ENCODE measurements around the gene ABCA3.

ABCA3 gene

GRCh38 chr16:2341456-2342447, 1.2 kb upstream of the ABCA3 start:
- DNase-seq, result no peak
- Histone ChIP-seq H3K36me3 (peaks cover 7% of the 10 kb centered on the region), H3K9me3 (no peaks in the 10 kb centered on the region)

DNA sequence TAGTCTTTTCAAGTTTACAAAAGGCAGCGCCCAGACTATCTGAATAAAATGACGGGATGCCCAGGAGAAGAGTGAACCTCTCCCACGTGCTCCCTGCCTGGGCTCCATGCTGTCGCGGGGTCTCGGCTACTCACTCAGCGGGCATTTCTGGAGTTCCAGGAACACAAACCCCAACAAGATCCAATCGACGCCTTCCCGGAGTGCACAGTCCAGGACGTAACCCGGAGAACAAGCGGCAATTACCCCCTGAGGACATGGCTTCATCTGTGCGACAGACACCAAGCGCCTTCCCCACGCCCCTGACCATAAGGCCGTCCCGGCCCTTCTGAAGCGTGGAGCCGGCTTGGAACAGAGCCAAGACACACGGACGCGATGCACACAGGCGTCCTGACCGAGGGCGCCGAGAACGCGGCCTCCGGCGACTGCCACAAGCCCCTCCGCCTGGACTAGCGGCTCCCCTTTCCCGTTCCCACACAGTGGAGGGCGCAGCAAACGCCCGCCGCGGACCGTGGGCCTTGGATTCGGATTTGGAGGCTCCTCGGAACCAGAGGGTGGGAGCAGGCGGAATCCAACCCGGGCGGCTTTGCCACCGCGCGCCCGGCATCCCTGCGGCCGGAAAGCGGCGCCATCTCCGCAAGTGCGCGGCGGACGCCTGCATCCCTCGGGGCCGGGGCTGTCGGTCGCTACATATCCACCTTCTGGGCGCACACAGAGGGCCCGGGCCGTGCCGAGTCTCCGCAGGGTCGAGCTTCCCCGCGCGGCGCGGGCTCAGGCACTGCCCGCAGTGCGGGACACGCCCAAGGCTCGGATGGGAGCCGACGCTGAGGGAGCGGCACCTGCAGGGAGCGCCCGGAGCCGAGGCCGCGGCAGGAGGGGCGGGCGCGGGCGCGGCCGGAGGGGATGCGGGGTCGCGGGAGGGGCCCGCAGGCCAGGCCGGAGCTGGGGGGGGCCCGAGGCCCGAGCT, 725 bp downstream of the ABCA3 start:
- no peaks in the 10 kb centered on the region for H3K9me3 ChIP-seq
- peaks cover 7% of the 10 kb centered on the region for H3K36me3 ChIP-seq
- no peaks in the 10 kb centered on the region for H3K4me1 ChIP-seq
- DNase-seq, result peak; percentile 91
- no peaks in the 10 kb centered on the region for H3K27me3 ChIP-seq
- H3K4me3 ChIP-seq (ENCODE audit: low read depth, low read length), result peak overlapping the region; percentile 82
- no peak; the same call in 1 of the 2 replicates for TF ChIP-seq CTCF (IDR thresholded peaks at IDR 0.05; ENCODE audit: low read depth, low read length)

More at GRCh38 chr16:2341456-2342447, 1.2 kb upstream of the ABCA3 start:
- no peak for TF ChIP-seq CTCF (IDR thresholded peaks at IDR 0.05; ENCODE audit: low read depth, low read length)
- Histone ChIP-seq H3K4me1 (no peaks in the 10 kb centered on the region), H3K4me3 (ENCODE audit: low read depth, low read length) (no peak overlapping the region), H3K27me3 (no peaks in the 10 kb centered on the region)

DNA sequence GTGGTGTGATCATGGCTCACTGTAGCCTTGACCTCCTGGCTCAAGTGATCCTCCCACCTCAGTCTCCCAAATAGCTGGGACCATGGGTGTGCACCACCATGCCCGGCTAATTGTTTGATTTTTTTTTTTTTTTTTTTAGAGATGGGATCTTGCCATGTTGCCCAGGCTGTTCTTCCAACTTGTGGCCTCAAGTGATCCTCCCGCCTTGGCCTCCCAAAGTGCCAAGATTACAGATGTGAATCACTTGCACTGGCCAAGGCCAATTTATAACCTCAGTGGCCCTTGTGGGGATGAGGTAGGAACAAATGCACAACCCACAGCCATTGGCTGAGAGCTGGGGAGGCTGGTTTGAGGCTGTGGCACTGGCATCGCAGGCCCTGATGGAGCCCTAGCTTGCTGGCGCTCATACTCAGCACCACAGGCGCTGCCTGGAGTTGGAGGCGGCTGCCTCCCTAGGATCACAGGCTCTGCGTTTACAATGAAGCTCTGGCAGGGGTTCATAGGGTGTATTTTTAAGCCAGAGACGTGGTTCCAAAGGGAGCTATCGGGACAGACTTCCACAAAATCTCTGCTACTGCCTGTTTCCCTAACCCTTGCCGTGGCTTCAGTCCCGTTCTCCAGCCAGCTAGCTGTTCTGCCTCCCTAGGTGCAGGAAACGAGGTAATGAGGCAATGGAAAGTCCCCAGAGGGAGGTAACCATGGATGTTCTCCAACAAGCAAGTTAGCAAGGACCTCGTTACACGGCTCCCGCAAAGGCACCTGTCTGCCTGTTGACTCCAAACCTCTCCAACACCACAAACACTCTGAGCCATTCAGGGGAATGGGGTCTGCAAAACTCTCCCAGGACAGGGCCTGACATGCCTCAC, 2.9 kb downstream of the ABCA3 start:
- H3K4me3 ChIP-seq (ENCODE audit: low read depth, low read length), result no peak overlapping the region
- no peak for DNase-seq
- H3K36me3 ChIP-seq, result peaks cover 7% of the 10 kb centered on the region
- no peaks in the 10 kb centered on the region for H3K9me3 ChIP-seq
- no peak for TF ChIP-seq CTCF (IDR thresholded peaks at IDR 0.05; ENCODE audit: low read depth, low read length)
- no peaks in the 10 kb centered on the region for H3K27me3 ChIP-seq
- no peaks in the 10 kb centered on the region; the same call in 1 of the 2 replicates for H3K4me1 ChIP-seq

DNA sequence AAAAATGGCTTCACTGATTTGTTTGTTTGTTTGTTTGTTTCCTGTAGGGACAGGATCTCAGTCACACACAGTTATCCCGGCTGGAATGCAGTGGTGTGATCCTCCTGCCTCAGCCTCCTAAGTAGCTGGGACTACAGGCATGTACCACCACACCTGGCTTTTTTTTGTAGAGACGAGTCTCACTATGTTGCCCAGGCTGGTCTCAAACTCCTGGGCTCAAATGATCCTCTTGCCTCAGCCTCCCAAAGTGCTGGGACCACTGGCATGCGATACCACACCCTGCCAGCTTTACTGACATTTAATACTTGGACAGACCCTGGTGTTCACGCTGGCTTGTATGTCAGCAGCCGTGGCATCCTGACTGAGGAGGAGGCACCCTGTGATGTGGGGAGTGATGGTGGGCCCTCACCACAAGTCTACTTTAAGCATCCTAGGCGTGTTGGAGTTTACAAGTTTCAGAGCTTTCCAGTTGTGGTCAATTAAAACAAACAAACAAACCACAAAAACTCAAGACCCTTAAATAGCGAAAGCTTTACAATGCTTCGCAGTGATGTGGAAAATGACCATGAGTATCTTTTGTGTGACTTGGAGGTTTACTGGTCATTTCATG, 5.1 kb downstream of the ABCA3 start:
- TF ChIP-seq CTCF (IDR thresholded peaks at IDR 0.05; ENCODE audit: low read depth, low read length), result no peak
- DNase-seq, result no peak
- Histone ChIP-seq H3K4me1 (no peaks in the 10 kb centered on the region; the same call in 1 of the 2 replicates), H3K4me3 (ENCODE audit: low read depth, low read length) (no peak overlapping the region), H3K27me3 (no peaks in the 10 kb centered on the region), H3K9me3 (no peaks in the 10 kb centered on the region), H3K36me3 (peaks cover 7% of the 10 kb centered on the region)

GRCh38 chr16:2333772-2334379, 6.7 kb downstream of the ABCA3 start:
- peaks cover 11% of the 10 kb centered on the region for H3K36me3 ChIP-seq
- H3K4me1 ChIP-seq, result no peaks in the 10 kb centered on the region; the same call in 1 of the 2 replicates
- H3K4me3 ChIP-seq (ENCODE audit: low read depth, low read length), result no peak overlapping the region
- no peak for TF ChIP-seq CTCF (IDR thresholded peaks at IDR 0.05; ENCODE audit: low read depth, low read length)
- peak; percentile 40 for DNase-seq
- no peaks in the 10 kb centered on the region for H3K27me3 ChIP-seq
- no peaks in the 10 kb centered on the region for H3K9me3 ChIP-seq

All from BE2C (cell line).